NB4 (cell line): ENCODE results near the gene GREB1.

Experiments used
- DNase-seq: peaks from one replicate; pipeline ENCODE4 v3.0.0; 2010; ENCODE audit warnings: low read depth
- H3K4me3 ChIP-seq: one replicate; pipeline ENCODE4 v1.5.1; 2011; ENCODE audit warnings: mild to moderate bottlenecking, low read depth, low read length, moderate library complexity
- CTCF ChIP-seq: IDR thresholded peaks from one replicate; pipeline ENCODE4 v1.5.1; 2012; ENCODE audit warnings: low read depth, low read length
- MAX ChIP-seq: IDR thresholded peaks from 2 replicates; pipeline ENCODE4 v1.6.1; 2011; ENCODE audit warnings: low read depth, low read length
- MYC ChIP-seq: IDR thresholded peaks from 2 replicates; pipeline ENCODE4 v1.6.1; 2011; ENCODE audit warnings: low read depth, low read length
- POLR2A ChIP-seq: IDR thresholded peaks from 2 replicates; pipeline ENCODE4 v1.6.1; 2011; ENCODE audit warnings: mild to moderate bottlenecking; ENCODE audit not compliant: insufficient read length; ENCODE audit errors: extremely low read depth

Gene GREB1

DNA sequence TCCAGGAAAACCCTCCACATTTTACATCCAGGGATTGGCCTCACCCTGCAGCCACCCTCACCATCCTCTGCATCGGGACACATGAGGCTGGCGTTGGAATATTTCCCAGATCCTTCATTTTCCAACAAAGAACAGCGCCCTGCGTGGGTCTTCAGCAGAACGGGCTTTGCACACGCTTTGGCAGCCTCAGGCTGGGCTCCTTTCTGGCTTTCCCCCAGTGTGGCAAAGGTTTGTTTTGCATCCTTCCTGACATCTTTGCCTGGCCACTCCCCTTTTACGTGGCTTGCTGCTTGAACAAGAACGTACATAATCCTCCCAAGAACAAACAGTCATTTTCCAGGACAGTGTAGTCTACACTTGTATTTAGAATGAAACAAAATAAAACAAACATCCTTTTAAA, 25.6 kb upstream of the GREB1 start:
- no peak for TF ChIP-seq MYC
- no peak for TF ChIP-seq CTCF
- no peak for TF ChIP-seq MAX
- TF ChIP-seq POLR2A: no peak
- DNase-seq: no peak
- H3K4me3 ChIP-seq: no peak overlapping the region

DNA sequence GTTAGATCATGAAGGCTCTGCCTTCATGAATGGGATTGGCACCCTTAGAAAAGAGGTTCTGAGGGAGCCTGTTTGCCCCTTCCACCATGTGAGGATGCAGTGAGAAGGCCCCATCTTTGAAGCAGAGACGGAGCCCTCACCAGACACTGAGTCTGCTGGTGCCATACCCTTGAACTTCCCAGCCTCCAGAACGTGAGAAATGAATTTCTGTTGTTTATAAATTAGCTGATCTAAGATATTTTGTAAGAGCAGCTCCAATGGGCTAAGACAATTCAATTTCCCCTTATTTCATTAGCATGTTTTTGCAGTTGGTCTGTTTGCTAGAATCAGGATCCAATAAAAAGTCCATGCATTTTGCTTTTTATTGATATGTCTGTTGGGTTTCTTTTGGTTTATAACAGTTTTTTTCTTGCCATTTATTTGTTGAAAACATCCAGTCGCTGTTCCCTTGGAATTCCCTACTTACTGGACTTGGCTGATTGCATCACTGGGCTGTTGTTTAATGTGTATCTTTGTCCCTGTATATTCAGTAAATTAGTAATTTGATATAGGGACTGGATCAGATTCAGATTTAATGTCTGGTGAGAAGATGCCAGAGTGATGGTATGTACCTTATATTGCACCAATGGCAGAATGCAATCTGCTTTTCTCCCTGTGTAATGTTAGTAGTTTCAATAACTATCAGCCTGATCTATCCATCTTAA, 24.0 kb upstream of the GREB1 start:
- no peak overlapping the region for H3K4me3 ChIP-seq
- no peak for DNase-seq
- TF ChIP-seq CTCF: no peak
- TF ChIP-seq MAX: no peak
- no peak for TF ChIP-seq POLR2A
- no peak for TF ChIP-seq MYC

DNA sequence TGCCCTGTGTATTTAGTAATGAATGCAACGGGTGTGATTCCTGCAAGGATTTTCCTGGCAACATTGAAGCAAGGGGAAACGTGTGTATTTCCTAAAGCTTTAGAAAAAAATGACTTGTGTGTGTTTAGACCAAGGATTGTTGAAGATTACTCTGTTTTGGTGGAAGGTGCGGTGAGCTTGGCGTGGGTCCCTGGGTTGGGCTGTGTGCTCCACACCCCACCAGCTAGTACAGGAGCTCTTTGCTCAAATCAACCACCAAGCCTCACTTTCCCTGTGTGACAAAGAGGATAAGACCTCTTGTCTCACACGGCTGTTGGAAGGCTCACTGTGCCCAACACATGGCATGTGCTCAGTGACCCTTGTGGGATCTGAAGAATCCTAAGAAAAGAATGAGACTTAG, 21.4 kb upstream of the GREB1 start:
- no peak for DNase-seq
- no peak for TF ChIP-seq CTCF
- no peak for TF ChIP-seq MYC
- no peak for TF ChIP-seq MAX
- no peak for TF ChIP-seq POLR2A
- H3K4me3 ChIP-seq: no peak overlapping the region

GRCh38 chr2:11513319-11513718, 20.5 kb upstream of the GREB1 start:
- TF ChIP-seq POLR2A (no peak), MYC (no peak), MAX (no peak), CTCF (no peak)
- H3K4me3 ChIP-seq: no peak overlapping the region
- no peak for DNase-seq

- TF ChIP-seq CTCF (no peak), MYC (no peak), MAX (no peak)
- no peak for DNase-seq
- H3K4me3 ChIP-seq: no peak overlapping the region
Observed at GRCh38 chr2:11514081-11514730, 19.6 kb upstream of the GREB1 start.
